ENCODE data around the gene FAM151A.

GRCh38 chr1:54610048-54610447, 13.3 kb downstream of the FAM151A start:
- TF ChIP-seq CTCF (optimal IDR thresholded peaks at IDR 0.05 in 1 of 3, IDR thresholded peaks at IDR 0.05 in 1 of 3, conservative IDR thresholded peaks at IDR 0.05 in 1 of 3; ENCODE audit: extremely low read depth in 1 of 3, insufficient read depth in 2 of 3, low read length in 3 of 3), result no peak
- no peak for TF ChIP-seq EZH2 (IDR thresholded peaks at IDR 0.05; ENCODE audit: low read length)

Measured in keratinocyte (primary cell).